Measurements from ENCODE around the gene SLC2A5.

The SLC2A5 gene

DNA sequence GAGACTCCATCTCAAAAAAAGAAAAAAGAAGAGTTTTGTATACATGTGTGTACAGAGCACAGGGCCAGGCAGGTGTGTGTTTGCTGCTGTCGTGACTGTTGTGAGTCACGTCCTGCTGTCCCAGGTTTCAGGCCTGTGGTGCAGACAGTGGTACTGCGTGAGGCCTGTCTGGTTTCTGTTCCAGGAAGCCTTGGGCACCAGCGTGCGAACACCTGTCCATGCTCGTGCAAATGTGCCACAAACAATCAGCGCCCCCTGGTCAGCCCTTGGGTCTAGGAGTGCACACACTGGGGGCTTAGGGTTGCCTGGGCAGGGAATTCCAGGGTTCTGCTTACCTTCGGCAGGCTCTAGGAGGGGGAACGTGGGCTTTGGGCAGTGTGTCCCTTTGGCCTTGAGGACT is 42.5 kb upstream of the SLC2A5 start:
- Histone ChIP-seq H3K27ac (no peak overlapping the region), H3K27me3 (ENCODE audit: insufficient read depth, low read depth, severe bottlenecking) (no peaks in the 10 kb centered on the region), H3K4me3 (ENCODE audit: low read depth, low read length) (no peak overlapping the region), H3K9me3 (ENCODE audit: severe bottlenecking) (no peaks in the 10 kb centered on the region), H3K36me3 (no peaks in the 10 kb centered on the region; the same call in 1 of the 2 replicates)
- DNase-seq = no peak
- TF ChIP-seq, protein P1, sequence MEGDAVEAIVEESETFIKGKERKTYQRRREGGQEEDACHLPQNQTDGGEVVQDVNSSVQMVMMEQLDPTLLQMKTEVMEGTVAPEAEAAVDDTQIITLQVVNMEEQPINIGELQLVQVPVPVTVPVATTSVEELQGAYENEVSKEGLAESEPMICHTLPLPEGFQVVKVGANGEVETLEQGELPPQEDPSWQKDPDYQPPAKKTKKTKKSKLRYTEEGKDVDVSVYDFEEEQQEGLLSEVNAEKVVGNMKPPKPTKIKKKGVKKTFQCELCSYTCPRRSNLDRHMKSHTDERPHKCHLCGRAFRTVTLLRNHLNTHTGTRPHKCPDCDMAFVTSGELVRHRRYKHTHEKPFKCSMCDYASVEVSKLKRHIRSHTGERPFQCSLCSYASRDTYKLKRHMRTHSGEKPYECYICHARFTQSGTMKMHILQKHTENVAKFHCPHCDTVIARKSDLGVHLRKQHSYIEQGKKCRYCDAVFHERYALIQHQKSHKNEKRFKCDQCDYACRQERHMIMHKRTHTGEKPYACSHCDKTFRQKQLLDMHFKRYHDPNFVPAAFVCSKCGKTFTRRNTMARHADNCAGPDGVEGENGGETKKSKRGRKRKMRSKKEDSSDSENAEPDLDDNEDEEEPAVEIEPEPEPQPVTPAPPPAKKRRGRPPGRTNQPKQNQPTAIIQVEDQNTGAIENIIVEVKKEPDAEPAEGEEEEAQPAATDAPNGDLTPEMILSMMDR (IDR thresholded peaks at IDR 0.05; ENCODE audit: low read depth, low read length) = no peak

DNA sequence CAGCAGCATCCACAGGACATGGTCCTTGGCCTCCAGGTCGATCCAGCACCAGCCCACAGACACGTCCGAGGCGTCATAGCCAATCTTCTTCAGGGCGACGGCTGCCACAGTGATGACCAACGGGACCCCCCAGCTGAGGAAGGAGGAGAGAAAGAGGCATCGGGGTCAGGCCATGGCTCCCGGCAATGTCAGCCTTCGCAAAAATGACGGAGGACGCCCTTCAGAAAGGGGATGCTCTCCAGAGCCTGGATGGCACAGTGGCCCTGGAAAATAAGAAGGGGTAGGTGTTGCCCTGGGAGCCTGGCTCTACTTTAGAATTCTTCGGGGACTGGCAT is 41.9 kb upstream of the SLC2A5 start:
- TF ChIP-seq, protein P1 (IDR thresholded peaks at IDR 0.05; ENCODE audit: low read depth, low read length) = no peak
- Histone ChIP-seq H3K4me3 (ENCODE audit: low read depth, low read length) (no peak overlapping the region), H3K27ac (no peak overlapping the region), H3K36me3 (no peaks in the 10 kb centered on the region; the same call in 1 of the 2 replicates), H3K9me3 (ENCODE audit: severe bottlenecking) (no peaks in the 10 kb centered on the region), H3K27me3 (ENCODE audit: insufficient read depth, low read depth, severe bottlenecking) (no peaks in the 10 kb centered on the region)
- no peak for DNase-seq

DNA sequence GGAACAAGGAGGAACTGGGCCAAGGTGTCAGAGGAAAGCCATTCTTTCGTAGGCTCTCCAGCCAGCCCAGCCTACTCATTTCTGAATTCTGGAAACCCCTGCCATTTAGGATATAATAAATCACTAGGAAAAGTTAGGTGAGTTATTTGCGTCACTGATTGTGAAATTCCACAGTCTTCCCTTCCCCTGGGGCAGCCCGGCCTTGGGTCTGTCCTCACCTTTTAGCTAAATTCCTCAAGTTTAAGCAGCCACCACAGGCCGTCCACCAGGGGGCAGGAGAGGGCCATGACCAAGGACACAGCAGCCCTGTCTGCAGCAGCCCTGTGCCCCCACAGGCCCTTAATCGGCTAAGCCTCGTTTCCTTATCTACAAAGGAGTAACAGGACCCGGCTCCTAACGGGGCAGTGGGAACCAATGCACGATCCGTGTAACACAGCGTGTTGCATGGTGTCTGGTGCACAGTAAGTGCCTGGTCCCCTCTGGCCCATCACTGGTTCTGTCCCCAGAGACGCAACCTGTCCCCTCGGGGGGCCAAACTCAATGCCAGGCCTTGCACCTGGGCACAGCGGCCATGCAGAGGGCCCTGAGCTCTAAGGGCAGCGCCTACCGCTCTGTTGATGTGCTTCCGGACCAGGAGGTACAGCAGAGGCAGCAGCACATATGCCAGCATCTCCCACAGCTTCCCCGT is 41.4 kb upstream of the SLC2A5 start:
- DNase-seq = peak; percentile 94
- Histone ChIP-seq H3K36me3 (no peaks in the 10 kb centered on the region; the same call in 1 of the 2 replicates), H3K27me3 (ENCODE audit: insufficient read depth, low read depth, severe bottlenecking) (no peaks in the 10 kb centered on the region), H3K4me3 (ENCODE audit: low read depth, low read length) (no peak overlapping the region), H3K27ac (no peak overlapping the region), H3K9me3 (ENCODE audit: severe bottlenecking) (no peaks in the 10 kb centered on the region)
- TF ChIP-seq, protein P1 (IDR thresholded peaks at IDR 0.05; ENCODE audit: low read depth, low read length) = peak; percentile 86

DNA sequence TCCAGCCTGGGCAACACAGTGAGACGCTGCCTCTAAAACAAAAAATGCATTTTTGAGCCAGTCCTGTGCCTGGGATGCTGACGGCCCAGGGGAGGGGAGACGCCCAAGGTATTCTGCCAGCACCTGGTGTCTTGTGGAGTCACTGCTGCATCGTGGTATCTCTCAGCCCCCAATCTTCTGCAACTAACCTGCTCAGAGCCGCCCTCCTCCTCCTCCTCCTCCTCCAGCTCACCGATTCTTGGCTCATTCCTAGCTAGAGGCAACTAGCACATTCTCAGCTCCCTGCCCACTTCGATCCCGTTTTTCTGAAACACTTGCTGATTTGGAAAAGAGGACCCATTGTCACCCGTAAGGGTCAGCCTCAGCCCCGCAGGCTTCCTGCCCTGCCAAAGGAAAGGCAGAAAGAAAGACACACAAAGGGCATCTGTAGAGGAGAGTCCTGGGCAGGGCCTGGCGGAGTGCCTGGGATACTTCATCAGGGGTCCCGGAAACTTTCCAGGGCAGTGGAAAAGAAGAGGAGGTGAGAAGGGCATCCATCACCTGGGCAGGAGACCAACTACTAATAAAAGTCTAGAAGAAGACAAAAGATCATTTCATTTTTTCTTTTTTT is 38.7 kb upstream of the SLC2A5 start:
- no peak overlapping the region for H3K4me3 ChIP-seq (ENCODE audit: low read depth, low read length)
- TF ChIP-seq, protein P1 (IDR thresholded peaks at IDR 0.05; ENCODE audit: low read depth, low read length) = no peak
- H3K27me3 ChIP-seq (ENCODE audit: insufficient read depth, low read depth, severe bottlenecking) = no peaks in the 10 kb centered on the region
- H3K27ac ChIP-seq = no peak overlapping the region
- H3K9me3 ChIP-seq (ENCODE audit: severe bottlenecking) = no peaks in the 10 kb centered on the region
- H3K36me3 ChIP-seq = no peaks in the 10 kb centered on the region; the same call in 1 of the 2 replicates
- DNase-seq = no peak

DNA sequence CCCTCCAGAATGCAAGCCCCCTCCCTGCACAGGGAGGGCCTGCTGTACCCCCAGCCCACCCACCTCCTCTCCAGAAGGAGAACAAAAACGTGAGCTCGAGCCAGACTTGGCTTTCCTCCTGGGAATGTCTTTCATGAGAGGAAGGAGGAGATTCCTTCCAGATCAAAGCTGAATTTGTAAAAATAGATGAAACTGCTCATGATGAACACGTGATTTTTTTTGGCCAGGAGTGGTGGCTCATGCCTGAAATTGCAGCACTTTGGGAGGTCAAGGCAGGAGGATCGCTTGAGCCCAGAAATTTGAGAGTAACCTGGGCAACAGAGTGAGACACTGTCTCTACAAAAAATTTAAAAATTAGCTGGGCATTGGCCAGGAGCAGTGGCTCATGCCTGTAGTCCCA is 37.7 kb upstream of the SLC2A5 start:
- H3K27ac ChIP-seq = no peak overlapping the region
- TF ChIP-seq, protein P1 (IDR thresholded peaks at IDR 0.05; ENCODE audit: low read depth, low read length) = no peak
- no peak for DNase-seq
- H3K27me3 ChIP-seq (ENCODE audit: insufficient read depth, low read depth, severe bottlenecking) = no peaks in the 10 kb centered on the region
- H3K9me3 ChIP-seq (ENCODE audit: severe bottlenecking) = no peaks in the 10 kb centered on the region
- no peaks in the 10 kb centered on the region; the same call in 1 of the 2 replicates for H3K36me3 ChIP-seq
- H3K4me3 ChIP-seq (ENCODE audit: low read depth, low read length) = no peak overlapping the region
